Measurements from ENCODE around the gene THOC6.
"Not testable (repeated sequence)": the region's sequence is repeated elsewhere in the genome, so short reads cannot be mapped to it uniquely, and the experiment has no call there.

THOC6 gene

DNA sequence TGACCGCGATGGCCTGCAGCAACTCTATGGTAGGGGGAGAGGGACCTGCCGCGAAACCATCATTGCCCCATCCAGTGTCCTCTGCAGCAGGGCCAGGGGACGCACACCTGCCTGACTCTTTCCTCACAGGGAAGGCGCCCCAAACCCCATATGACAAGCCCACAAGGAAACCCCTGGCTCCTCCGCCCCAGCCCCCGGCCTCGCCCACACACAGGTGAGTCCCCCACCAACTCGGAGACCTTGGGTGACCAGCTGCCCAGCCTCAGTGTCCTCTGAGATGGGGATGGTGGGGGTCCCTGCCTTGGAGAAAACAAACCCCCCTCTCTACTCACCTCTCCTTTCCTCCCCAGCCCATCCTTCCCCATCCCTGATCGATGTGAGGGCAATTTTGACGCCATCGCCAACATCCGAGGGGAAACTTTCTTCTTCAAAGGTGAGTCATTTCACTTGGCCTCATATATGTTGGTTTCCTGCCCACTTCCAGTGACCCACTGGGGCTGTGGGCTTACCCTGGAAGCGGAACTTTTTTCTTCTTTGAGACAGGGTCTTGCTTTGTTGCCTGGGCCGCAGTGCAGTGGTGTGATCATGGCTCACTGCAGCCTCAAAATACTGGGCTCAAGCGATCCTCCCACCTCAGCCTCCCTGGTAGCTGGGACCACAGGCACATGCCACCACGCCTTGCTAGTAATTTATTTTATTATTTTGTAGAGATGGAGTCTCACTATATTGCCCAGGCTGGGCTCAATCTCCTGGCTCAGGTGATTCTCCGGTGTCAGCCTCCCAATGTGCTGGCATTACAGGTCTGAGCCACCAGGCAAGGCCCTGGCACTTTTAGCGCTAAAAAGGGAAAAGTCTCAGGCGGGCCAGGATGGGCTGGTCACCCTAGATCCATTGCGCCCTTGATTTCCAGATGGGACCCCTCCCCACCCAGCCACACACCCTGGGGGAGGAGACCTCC, 33.6 kb downstream of the THOC6 start:
- DNase-seq = no peak

DNA sequence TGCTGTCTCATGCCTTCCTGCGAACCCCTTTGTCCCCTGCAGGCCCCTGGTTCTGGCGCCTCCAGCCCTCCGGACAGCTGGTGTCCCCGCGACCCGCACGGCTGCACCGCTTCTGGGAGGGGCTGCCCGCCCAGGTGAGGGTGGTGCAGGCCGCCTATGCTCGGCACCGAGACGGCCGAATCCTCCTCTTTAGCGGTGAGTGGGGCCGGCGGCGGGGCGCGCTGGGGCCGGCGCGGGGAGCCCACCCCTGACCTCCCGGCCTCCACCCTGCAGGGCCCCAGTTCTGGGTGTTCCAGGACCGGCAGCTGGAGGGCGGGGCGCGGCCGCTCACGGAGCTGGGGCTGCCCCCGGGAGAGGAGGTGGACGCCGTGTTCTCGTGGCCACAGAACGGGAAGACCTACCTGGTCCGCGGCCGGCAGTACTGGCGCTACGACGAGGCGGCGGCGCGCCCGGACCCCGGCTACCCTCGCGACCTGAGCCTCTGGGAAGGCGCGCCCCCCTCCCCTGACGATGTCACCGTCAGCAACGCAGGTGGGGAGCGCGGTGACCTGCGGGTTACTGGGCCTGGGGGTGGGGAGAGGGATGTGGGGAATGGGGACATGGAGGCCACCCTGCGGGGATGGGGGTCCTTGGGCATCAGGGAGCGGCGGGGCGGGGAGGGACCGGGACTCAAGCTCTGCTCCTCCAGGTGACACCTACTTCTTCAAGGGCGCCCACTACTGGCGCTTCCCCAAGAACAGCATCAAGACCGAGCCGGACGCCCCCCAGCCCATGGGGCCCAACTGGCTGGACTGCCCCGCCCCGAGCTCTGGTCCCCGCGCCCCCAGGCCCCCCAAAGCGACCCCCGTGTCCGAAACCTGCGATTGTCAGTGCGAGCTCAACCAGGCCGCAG, 34.5 kb downstream of the THOC6 start:
- peak; percentile 56 for DNase-seq

DNA sequence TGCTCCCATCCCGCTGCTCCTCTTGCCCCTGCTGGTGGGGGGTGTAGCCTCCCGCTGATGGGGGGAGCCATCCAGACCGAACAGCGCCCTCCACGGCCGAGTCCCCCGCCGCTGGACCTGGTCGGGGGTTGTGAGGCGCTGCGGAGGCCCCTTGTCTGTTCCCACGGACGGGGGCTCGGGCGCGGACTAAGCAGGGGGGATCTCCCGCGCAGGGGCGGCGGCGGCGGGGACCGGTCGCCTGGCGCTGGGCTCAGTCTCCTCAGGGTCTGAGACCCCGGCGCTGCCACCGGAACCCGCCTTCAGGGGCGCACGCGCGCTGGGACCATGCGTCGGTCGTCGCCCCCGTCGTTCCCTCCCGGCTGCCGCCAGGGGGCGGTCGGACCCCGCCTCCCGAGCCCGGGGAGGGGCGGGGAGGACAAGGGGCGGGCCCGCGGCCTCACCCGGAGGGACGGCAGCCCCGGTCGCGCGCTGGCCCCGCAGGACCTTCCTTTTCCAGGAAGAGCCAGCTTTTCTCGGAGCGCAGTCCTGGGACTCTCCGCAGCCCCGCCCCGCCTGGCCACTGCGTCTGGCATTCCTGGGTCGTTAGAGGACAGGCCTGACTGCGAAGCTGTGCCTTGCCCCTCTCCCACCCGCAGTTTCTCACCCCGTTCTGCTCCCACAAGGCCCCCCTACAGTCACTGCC, 35.3 kb downstream of the THOC6 start:
- DNase-seq = peak; percentile 86

DNA sequence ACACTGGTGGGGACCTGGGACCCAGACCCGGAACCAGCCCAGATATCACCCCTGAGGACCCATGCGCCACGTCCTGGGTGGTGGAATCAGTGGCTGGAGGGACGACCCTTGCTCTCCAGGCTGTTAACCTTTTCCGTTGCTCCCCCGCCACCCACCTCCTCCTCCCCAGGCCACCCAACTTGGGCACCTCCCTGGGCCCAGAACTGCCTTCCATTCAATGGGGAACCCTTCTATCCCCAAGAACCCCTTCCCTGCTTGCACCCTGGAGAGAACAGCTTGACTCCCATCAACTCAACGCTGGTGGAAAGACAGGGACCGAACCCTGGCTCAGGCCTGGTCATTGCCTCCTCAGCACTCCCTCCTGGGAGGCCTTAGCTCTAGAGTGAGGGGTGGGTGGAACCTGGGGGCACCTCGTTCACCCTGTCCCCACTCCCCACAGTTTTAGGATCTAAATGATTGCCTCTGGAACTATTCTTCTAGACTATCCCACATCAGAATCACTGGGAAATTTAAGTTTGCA, 35.9 kb downstream of the THOC6 start:
- DNase-seq = no peak

DNA sequence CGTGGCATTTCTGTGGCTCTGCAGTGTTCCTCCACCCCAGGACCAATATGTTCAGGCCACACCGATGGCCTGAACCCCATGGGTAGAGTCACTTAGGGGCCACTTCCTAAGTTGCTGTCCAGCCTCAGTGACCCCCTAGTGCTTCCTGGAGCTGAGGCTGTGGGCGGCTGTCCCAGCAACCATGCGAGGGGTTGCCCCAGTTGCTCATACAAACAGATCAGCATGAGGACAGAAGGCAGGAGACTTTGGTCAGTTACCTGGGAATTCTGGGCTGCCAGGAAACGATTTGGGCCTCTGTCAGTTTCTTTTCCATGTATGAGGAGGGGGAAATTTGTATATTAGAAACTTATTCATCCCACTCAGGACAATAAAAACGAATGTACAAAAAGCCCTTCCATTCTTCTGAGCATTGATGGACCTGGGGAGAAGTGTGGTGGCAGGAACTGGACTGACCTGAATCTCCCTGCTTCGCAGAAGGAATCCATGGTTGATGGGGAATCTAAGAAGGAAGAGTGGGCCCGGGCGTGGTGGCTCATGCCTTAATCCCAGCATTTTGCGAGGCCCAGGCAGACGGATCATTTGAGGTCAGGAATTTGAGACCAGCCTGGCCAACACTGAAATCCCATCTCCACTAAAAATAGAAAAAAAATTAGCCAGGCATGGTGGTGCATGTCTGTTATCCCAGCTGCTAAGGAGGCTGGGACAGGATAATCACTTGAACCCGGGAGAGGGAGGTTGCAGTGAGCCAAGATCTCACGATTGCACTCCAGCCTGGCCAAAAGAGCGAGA, 36.7 kb downstream of the THOC6 start:
- DNase-seq = no peak

DNA sequence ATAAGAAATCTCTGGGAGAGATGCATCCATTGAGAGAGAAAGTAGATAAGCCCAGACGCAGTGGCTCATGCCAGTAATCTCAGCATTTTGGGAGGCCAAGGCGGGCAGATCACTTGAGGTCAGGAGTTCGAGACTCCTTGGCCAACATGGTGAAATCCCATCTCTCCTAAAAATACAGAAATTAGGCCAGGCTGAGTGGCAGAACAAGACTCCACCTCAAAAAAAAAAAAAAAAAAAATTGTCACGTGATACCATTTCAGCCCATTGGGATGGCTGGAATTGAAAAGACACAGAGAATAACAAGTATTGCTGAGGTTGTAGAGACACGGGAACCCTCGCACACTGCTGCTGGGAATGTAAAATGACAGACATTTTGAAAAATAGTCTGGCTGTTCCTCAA, 38.7 kb downstream of the THOC6 start:
- DNase-seq = no peak

DNA sequence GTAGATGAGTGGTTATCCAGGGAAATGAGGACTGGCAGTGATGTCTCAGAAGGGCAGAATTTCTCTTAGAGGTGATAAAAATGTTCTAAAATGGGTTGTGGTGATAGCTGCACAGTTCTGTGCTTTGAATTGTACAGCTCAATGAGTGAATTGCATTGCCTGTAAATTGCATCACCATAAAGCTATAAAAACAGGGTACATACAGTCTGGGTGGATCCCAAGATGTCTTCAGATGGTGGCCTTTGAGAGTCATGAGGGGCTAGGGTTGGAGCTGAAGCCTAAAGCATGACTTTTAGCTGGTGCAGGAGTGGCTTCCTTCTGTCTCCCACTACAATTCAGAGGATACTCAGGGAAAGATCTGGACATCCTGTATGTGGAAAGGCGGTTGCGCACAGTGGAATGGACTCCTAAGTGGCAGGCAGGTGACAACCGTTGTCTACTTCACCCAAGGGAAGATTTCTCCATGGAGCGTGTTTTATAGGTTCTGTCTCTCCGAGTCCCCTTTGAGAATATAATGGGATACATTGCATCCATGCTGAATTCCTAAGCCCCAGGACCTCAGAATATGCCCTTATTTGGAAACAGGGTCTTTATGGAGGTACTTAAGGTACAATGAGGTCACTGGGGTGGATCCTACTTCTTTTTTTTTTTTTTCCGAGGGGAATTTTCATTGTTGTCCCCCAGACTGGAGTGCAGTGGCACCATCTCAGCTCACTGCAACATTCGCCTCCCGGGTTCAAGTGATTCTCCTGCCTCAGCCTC, 40.0 kb downstream of the THOC6 start:
- no peak for DNase-seq

DNA sequence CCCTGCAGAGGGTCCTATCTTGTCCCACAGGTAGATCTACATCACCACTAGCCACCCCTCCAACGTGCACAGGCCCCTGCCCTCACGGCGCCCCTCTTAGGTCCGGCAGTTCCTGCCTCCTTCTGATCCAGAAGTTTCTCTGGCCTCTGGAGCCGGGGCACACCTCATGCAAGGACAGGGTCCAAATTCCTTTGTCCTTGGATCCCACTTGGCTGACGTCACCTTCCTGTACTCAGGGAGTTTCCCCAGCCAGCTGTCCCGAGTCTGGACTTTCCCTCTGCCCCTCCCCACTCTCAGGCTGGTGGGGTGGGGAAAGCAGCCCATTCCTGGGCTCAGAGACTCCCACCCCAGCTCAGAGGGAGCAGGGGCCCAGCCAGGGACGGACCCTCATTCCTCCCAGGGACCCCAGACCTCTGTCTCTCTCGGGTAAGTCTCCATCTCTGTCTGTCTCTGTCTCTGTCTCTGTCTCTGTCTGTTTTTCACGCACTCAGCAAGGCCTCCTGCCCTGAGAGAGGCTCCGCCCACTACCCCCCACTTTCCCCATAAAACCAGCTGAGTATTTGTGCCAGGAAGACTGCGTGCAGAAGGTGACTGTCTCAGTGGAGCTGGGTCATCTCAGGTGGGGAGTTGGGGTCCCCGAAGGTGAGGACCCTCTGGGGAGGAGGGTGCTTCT, 41.4 kb downstream of the THOC6 start, which contains the start of gene IL32:
Gene IL32 (plus strand): TSS at position 572 of the 673 bp plus-strand sequence. CDS start 172 bp downstream, outside the sequence.
- peak; percentile 74 for DNase-seq

DNA sequence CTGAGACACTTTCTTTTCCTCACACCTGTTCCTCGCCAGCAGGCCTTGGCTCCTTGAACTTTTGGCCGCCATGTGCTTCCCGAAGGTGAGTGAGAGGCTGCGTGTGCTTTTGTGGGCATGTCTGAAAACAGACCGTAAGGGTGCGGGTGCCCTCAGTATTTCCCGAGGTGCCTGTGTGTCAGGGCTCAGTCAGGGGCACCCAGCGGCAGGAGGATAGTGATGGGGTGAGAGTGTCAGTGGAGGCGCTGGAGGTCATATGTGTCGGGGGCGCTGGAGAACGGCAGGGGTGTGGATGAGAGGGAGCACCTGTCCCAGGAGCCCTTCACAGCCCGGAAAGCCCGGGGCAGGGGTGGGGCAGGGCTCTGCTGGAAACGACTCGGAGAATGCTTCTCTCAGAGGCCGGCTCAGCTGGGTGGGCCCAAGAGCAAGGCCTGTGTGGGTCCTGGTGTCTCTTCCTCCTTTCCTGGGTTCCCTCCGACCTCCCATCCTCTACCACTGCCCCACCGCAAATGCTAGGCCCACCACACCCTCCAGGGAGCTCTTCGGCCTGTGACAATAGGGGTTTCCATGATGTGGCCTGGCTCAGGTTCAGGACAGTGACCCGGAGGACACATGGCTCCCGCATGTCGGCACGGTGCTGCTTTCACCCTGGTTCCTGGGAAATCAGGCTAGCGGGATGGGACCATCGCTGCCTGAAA, 42.1 kb downstream of the THOC6 start:
- DNase-seq = peak; percentile 50

DNA sequence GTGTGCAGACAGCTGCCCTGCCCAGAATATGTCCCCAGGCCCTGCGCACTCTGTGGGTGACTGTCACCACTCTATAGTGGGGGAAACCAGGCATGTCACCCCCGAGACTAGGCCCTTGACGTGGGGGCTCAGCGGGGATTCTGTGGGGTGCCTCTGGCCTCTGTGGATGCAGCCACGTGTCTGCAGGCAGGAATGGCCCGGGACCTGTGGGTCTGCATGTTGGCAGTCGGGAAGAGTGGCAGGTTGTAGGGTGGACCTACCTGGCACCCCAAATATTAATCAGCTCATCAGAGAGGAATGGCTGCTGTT, 42.6 kb downstream of the THOC6 start:
- DNase-seq = no peak

DNA sequence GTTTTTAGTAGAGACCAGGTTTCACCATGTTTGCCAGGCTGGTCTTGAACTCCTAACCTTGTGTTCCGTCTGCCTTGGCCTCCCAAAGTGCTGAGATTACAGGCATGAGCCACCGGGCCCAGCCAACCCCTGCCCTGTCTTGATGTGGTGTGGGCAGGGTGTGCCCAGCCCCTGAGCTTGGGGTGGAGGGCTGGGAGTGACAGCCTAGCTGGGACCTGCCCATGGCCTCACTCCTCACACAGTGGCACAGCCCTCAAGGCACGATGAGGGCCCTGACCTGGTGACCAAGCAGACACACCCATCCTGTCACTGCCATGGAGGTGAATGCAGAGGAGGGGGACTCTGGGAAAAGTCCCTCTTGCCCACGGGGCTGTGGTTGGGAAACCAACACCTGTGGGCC, 44.7 kb downstream of the THOC6 start:
- DNase-seq = no peak

DNA sequence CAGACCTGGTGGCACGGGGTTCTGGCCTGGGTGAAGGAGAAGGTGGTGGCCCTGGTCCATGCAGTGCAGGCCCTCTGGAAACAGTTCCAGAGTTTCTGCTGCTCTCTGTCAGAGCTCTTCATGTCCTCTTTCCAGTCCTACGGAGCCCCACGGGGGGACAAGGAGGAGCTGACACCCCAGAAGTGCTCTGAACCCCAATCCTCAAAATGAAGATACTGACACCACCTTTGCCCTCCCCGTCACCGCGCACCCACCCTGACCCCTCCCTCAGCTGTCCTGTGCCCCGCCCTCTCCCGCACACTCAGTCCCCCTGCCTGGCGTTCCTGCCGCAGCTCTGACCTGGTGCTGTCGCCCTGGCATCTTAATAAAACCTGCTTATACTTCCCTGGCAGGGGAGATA, 45.3 kb downstream of the THOC6 start:
- DNase-seq = not testable (repeated sequence)

DNA sequence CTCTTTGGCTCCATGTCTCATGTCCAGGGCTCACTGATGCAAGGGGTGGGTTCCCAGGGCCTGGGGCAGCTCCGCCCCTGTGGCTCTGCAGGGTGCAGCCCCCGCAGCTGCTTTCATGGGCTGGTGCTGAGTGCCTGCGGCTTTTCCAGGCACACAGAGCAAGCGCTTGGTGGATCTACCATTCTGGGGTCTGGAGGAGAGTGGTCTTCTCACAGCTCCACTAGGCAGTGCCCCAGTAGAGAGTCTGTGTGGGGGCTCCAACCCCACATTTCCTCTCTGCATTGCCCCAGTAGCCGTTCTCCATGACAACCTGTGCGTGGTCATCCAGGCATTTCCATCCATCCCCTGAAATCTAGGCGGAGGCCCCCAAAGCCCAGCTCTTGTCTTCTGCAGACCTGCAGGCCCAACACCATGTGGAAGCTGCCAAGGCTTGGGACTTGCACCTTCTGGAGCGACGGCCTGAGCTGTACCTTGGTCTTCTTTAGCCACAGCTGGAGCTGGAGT, 46.8 kb downstream of the THOC6 start:
- DNase-seq = no peak

DNA sequence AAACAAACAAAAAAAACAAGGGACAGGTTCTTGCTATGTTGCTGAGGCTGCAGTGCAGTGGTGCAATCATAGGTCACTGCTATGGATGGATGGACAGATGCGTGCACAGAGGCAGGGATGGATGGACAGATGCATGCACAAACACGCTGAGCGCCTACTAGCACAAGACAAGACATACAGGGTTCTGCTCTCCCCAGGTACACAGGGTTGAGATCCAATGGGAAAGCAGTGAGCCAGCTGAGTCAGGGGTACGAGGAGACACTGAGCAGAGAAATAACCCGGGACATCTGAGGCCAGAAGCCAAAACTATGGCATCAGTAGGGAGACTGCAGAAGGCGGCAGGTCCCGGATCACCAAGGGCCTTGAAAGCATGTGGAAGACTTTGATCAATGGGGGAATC, 47.8 kb downstream of the THOC6 start:
- no peak for DNase-seq

DNA sequence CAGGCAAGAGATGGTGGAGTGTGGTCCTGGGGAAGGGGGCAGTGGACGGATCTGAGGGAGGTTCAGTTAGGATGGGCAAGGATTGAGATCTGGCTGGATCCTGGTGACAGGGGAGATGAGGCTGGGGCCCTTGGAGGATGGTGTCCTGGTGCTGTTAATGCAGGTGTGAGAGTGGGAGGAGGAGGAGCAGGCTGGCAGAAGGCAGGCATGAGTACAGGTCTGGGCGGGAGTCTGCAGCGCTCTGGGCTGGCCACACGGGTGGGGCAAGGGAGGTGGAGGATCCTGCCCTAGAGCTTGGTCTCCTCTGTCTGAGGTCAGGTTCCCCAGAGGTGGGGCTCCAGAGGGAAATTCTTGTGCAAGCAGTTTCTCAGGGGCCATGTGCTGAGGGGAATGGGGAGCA, 48.3 kb downstream of the THOC6 start:
- DNase-seq = not testable (repeated sequence)

DNA sequence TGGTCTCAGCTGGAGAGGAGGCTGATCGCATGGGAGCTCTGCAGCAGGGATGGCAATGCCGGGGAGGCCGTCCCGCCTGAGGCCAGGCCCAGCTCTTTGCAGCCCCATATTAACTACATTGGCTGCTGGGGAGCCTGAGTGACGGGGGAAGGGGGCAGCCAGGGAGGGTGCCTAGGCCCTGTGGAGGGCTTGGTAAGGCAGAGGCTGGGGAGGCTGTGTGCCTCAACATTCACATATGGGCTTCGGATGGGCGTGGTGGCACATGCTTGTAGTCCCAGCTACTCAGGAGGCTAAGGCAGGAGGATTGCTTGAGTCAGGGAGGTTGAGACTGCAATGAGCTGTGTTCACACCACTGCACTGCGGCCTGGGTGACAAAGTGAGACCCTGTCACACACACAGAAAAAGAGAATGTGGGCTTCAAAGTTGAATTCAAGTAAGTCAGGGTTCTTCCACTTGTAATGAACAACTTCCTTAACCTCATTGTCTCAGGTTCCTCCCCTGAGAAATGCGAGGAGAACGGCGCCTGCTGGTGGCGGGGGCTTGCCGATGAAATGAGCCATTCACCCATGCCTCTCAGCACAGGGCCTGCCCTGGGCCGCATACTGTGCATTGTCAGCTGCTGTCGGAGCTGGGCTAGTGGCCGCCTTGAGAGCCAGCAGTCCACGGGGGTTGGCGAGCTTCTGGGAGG, 48.9 kb downstream of the THOC6 start:
- not testable (repeated sequence) for DNase-seq

DNA sequence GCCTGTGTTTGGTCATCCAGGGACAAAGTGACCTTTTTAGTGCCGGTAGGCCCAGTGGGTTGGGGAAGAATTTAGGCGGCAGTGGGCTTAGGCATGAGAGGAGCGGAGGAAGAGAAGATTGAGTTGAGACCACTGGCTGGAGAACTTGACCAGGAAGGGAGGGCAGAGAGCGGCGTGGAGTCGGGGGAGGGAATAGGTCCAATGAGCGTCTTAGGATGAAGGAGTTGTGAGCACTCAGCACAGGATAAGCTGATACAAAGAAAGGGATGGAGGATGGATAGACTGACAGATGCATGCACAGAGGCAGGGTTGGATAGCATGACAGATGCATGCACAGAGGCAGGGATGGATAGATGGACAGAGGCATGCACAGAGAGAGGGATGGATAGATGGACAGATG, 49.6 kb downstream of the THOC6 start:
- no peak for DNase-seq

DNA sequence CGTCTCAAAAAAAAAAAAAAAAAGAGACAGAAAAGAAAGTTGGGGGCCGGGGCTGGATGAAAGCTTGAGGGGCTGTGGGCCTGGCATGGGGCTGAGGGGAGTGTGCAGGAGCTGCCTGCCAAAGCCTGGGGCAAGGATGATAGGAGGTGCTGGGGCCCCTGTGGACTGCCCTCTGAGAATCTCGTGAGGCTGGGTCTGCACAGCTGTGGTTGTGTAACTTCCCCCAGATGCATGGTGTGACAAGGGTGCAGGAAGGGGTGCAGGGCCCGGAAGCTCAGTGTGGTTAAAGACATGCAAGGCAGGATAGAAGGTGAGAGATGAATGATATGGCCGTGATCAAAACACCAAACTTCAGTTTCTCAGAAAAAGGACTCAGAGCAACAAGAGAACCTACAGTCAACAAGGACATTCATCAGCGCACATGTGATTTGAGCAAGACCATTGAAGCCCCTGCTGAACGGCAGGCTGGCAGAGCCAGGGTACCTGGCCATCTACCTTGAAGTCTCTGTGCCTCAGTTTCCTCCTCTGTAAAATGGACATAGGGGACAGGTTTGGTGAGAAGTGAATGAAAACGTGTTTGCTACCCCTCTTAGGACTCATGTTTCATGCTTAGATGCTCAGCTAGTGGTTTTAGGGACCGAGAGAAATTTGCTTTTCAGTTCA, 51.2 kb downstream of the THOC6 start:
- peak; percentile 63 for DNase-seq

DNA sequence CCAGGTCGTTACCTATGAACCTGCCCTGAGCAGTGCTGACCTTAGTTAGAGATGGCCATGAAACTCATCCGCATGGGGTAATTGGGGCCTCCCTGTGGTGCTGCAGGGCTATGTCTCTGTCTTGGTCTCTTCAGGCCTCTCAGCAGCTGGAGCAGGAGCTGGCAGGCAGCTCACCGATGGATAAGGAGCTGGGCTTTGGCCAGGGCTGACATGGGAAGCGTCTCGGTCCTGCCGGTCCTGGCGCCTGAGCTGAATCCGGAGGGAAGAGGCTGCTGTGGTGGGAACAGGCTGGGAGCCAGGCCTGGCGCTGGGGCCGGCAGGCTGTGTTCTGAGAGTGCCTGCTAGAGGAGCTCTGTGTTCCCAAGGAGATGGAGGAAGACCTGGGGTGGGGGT, 51.7 kb downstream of the THOC6 start:
- no peak for DNase-seq

All from activated naive CD4-positive, alpha-beta T cell treated with anti-CD3 and anti-CD28 coated beads, Interleukin-2, amount 50 U/mL, for 16 hours (primary cell).